Peyer's patch (tissue), 4 donors: Measurements from ENCODE around the gene SUPT4H1. TPM values are rescaled to one million over a fixed set of nuclear protein-coding genes. Genes with fewer than 3 reads are reported as not detected.

Experiments
- DNase-seq, 3 donors: peaks; one replicate each; pipeline ENCODE4 v3.0.0-alpha.2; 2017 to 2019
- H3K27ac ChIP-seq, 4 donors: fragments of 200-600 bp; sonication (generic); one replicate each; pipeline ENCODE4 v1.5.1; 2016 to 2019
- H3K27me3 ChIP-seq, 2 donors: fragments of 200-600 bp; sonication (generic); one replicate each; pipeline ENCODE4 v1.5.1; 2019
- H3K36me3 ChIP-seq, 3 donors: fragments of 200-600 bp; sonication (generic); one replicate each; pipeline ENCODE4 v1.5.1; 2016 to 2019
- H3K4me1 ChIP-seq, 4 donors: fragments of 200-600 bp; sonication (generic); one replicate each; pipeline ENCODE4 v1.5.1; 2016 to 2019
- H3K4me3 ChIP-seq, 4 donors: fragments of 200-600 bp; sonication (generic); 1 replicate in 3 of 4; 2 replicates in 1 of 4; pipeline ENCODE4 v1.5.1; 2016 to 2019; ENCODE audit warnings: mild to moderate bottlenecking in 1 of 4
- H3K9me3 ChIP-seq, 4 donors: fragments of 200-600 bp; sonication (generic); one replicate each; pipeline ENCODE4 v1.5.1; 2016 to 2019; ENCODE audit warnings: mild to moderate bottlenecking in 1 of 4
- POLR2A ChIP-seq, 2 donors: fragments of 450-650 bp; IDR thresholded peaks; one replicate each; pipeline ENCODE4 v1.5.1; 2017; ENCODE audit warnings: antibody characterized with exemption in 2 of 2, mild to moderate bottlenecking in 2 of 2, moderate library complexity in 2 of 2
- total RNA-seq, 4 donors: library from RNA; depleted of rRNA; stranded (reverse); fragments of >200 nt; gene quantifications; one replicate each; pipeline ENCODE4 v1.1.0, GENCODE V29; 2016
- TF ChIP-seq, protein P1 (sequence below), 6 experiments: fragments of 450-650 bp in 4 of 6; fragments of 200-600 bp in 2 of 6; sonication (generic) in 1 of 6; IDR thresholded peaks; one replicate each; pipeline ENCODE4 v1.5.1; 2017 to 2019; ENCODE audit warnings: antibody characterized with exemption in 6 of 6, mild to moderate bottlenecking in 3 of 6, moderate library complexity in 1 of 6

The SUPT4H1 gene
- total RNA-seq, 4 donors from 2014 or later, result 31.9 to 56.1 (median 47.9) TPM

DNA sequence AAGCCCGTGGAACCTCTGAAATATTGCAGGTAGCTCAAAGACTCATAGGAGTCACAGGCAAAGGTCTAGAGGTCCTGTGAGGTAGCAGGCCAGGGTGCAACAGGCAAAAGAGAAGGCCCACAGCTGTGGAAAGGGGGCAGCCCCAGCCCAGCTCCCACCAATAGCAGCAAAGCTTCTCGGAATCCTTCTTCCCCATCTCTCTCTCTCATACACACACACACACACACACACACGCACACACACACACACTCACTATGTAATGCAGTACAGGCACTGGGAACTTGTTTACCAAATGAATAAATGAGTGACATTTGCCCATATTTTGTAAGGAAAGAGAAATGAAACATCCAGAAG lies 16.8 kb upstream of the SUPT4H1 start:
- no peaks in the 10 kb centered on the region for H3K36me3 ChIP-seq
- DNase-seq, result peak in 2 of 3 donors; percentile 31 to 62
- no peaks in the 10 kb centered on the region for H3K9me3 ChIP-seq
- no peak for TF ChIP-seq POLR2A (IDR thresholded peaks at IDR 0.05)
- TF ChIP-seq, protein P1, sequence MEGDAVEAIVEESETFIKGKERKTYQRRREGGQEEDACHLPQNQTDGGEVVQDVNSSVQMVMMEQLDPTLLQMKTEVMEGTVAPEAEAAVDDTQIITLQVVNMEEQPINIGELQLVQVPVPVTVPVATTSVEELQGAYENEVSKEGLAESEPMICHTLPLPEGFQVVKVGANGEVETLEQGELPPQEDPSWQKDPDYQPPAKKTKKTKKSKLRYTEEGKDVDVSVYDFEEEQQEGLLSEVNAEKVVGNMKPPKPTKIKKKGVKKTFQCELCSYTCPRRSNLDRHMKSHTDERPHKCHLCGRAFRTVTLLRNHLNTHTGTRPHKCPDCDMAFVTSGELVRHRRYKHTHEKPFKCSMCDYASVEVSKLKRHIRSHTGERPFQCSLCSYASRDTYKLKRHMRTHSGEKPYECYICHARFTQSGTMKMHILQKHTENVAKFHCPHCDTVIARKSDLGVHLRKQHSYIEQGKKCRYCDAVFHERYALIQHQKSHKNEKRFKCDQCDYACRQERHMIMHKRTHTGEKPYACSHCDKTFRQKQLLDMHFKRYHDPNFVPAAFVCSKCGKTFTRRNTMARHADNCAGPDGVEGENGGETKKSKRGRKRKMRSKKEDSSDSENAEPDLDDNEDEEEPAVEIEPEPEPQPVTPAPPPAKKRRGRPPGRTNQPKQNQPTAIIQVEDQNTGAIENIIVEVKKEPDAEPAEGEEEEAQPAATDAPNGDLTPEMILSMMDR (IDR thresholded peaks at IDR 0.05), result no peak
- peaks cover 0 to 63% (median 10%) of the 10 kb centered on the region in 4 donors for H3K4me1 ChIP-seq
- no peaks in the 10 kb centered on the region for H3K27me3 ChIP-seq
- H3K4me3 ChIP-seq, result no peak overlapping the region
- peak overlapping the region in 3 of 4 donors; percentile 53 to 89 (median 66) for H3K27ac ChIP-seq

DNA sequence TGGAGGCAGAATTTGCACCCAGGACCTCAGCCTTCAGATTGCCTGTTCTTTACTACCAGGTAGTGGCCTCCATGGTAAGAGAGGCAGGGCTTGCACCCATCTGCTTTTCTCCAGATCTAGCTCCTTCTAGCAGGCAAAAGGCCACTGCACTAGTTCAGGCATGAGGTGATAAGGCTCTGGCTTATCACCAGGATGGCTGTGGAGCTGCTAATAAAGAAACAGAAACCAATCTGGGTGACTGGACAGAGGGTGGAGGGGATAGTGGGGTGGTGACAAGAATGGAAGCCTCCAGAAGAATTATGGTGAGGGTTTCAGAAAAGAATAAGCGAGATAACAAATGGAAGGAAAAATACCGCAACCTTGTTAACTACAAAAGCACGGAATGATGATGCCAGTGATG lies 15.5 kb upstream of the SUPT4H1 start:
- H3K27ac ChIP-seq, result peak overlapping the region in 2 of 4 donors; percentile 74 to 79
- TF ChIP-seq, protein P1 (IDR thresholded peaks at IDR 0.05), result no peak
- no peak for TF ChIP-seq POLR2A (IDR thresholded peaks at IDR 0.05)
- H3K9me3 ChIP-seq, result no peaks in the 10 kb centered on the region
- DNase-seq, result no peak
- no peak overlapping the region for H3K4me3 ChIP-seq
- peaks cover 0 to 75% (median 11%) of the 10 kb centered on the region in 4 donors for H3K4me1 ChIP-seq
- H3K27me3 ChIP-seq, result no peaks in the 10 kb centered on the region
- H3K36me3 ChIP-seq, result peaks cover 0 to 8% (median 0%) of the 10 kb centered on the region in 3 donors

DNA sequence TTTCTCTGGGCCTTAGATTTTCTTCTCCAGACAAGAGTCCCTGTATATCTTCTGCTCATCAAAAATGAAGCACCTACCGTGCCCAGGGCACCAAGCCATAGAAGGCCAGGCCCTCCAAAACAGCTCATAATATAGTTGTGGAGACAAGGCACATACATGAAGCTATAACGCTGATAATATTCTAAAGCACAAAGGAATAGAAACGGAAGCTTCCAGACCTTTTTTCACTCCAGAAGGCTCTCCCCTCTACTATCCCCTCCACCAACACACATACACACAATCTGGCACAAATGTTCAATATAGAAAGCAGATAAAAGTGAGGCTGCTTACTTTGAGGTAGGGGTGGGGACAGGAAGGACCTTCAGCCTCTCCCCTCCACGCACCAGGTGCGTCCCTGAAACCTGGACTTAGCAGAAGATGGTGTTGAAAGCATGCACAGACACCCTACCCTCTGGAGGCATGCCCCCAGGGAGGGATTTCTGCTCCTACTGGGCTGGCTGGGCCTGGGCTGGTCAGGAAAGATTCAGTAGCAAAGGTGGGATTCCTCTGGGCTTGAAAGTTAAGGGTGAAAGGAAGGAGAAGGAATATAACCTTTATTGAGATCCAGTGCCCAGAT lies 14.1 kb upstream of the SUPT4H1 start:
- Histone ChIP-seq H3K9me3 (no peaks in the 10 kb centered on the region), H3K36me3 (peaks cover 0 to 11% (median 0%) of the 10 kb centered on the region in 3 donors), H3K27ac (peak overlapping the region in 3 of 4 donors; percentile 66 to 87 (median 79)), H3K4me1 (peaks cover 0 to 72% (median 11%) of the 10 kb centered on the region in 4 donors), H3K27me3 (no peaks in the 10 kb centered on the region), H3K4me3 (no peak overlapping the region)
- no peak for DNase-seq
- no peak for TF ChIP-seq POLR2A (IDR thresholded peaks at IDR 0.05)
- TF ChIP-seq, protein P1 (IDR thresholded peaks at IDR 0.05), result no peak

GRCh38 chr17:58365185-58365979 lies 13.4 kb upstream of the SUPT4H1 start:
- H3K4me3 ChIP-seq, result no peak overlapping the region
- TF ChIP-seq, protein P1 (IDR thresholded peaks at IDR 0.05), result no peak
- no peak for TF ChIP-seq POLR2A (IDR thresholded peaks at IDR 0.05)
- peaks cover 0 to 66% (median 11%) of the 10 kb centered on the region in 4 donors for H3K4me1 ChIP-seq
- no peak for DNase-seq
- H3K9me3 ChIP-seq, result no peaks in the 10 kb centered on the region
- H3K36me3 ChIP-seq, result peaks cover 0 to 11% (median 0%) of the 10 kb centered on the region in 3 donors
- no peaks in the 10 kb centered on the region for H3K27me3 ChIP-seq
- peak overlapping the region in 3 of 4 donors; percentile 66 to 87 (median 79) for H3K27ac ChIP-seq

DNA sequence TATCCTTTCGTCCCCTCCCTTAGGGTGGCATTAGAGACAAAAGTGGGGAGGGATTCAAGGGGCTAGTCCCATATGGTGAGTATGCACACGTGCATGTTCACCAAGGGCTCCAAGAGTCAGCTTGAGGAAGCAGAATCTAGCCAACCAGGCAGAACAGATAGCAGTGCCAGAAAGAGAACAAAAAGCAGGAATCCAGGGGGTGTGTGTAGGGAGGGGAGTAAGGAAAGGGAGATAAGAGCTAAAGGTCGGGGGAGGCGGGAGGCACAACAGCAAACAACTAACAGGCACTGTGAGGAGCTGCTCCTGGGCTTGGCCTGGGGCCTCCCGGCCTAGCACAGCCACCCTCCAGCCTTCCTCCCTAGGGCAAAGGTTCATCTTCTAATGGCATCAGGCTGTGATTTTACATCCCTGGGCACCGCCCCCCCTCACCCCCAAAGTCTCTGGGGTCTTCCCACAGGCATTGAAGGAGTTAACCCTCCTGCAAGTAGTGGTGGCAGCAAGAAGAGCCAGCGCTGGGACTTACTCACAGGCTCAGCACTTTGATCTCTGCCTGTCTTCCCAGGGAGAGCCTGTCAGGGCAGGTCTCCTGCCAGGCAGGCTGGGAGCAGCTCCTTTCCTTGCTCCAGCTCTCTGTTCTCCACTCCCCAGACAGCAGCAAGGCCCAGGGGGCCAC lies 12.4 kb upstream of the SUPT4H1 start:
- peak in 2 of 3 donors; percentile 70 to 73 for DNase-seq
- H3K4me3 ChIP-seq, result no peak overlapping the region
- peaks cover 0 to 62% (median 10%) of the 10 kb centered on the region in 4 donors for H3K4me1 ChIP-seq
- H3K27ac ChIP-seq, result peak overlapping the region in 3 of 4 donors; percentile 66 to 87 (median 79)
- H3K36me3 ChIP-seq, result peaks cover 0 to 11% (median 0%) of the 10 kb centered on the region in 3 donors
- no peaks in the 10 kb centered on the region for H3K9me3 ChIP-seq
- TF ChIP-seq, protein P1 (IDR thresholded peaks at IDR 0.05), result no peak
- peak in 1 of 2 donors; percentile 38 for TF ChIP-seq POLR2A (IDR thresholded peaks at IDR 0.05)
- H3K27me3 ChIP-seq, result no peaks in the 10 kb centered on the region
